DND-41 (cell line): Measurements from ENCODE around the gene TTC24.
A peak's percentile ranks its signal among the peaks of the same experiment; 100 is the strongest.

Experiments used
- CTCF ChIP-seq: IDR thresholded peaks from 2 replicates; pipeline ENCODE4 v1.5.1; 2012; ENCODE audit warnings: borderline replicate concordance, low read length, moderate library complexity, mild to moderate bottlenecking; ENCODE audit not compliant: poor library complexity, severe bottlenecking; ENCODE audit errors: extremely low read depth
- EZH2 ChIP-seq: IDR thresholded peaks from 3 replicates; pipeline ENCODE4 v1.6.1; 2012; ENCODE audit warnings: borderline replicate concordance, low read depth, mild to moderate bottlenecking, moderate library complexity, low read length, inconsistent platforms; ENCODE audit not compliant: severe bottlenecking

- TF ChIP-seq CTCF = peak; percentile 91
- TF ChIP-seq EZH2 = no peak
Measured at GRCh38 chr1:156608036-156608674, 28.6 kb downstream of the TTC24 start.
